Right lobe of liver (tissue), 4 donors: ENCODE measurements around the gene DPY19L3.

Experiments
- CTCF ChIP-seq, 4 donors: fragments of 200-600 bp in 3 of 4; fragments of 450-650 bp in 1 of 4; IDR thresholded peaks; one replicate each; pipeline versions ENCODE4 v1.5.1 to v1.8.0; 2016 to 2022; ENCODE audit warnings: antibody characterized with exemption in 4 of 4, mild to moderate bottlenecking in 2 of 4
- POLR2A ChIP-seq: fragments of 450-650 bp; IDR thresholded peaks from one replicate; pipeline ENCODE4 v1.6.1; 2017; ENCODE audit warnings: antibody characterized with exemption, mild to moderate bottlenecking
- donor health status: DM: no; HTN: no; CAD: no.
- donor health status: DM: no; HTN: no; CAD: no.
- donor health status: DM: no; HTN: yes; CAD: no.

GRCh38 chr19:32406161-32407003, 812 bp downstream of the DPY19L3 start:
- TF ChIP-seq CTCF (IDR thresholded peaks at IDR 0.05) (no peak), POLR2A (no peak)
